GM18505 (cell line): ENCODE results near the gene DOCK8.

ENCODE experiments used
- ATAC-seq: cut with Tn5 transposase; IDR thresholded peaks from one replicate; pipeline ENCODE4 v1.9.1; 2021; ENCODE audit not compliant: unreplicated experiment
- POLR2A ChIP-seq: IDR thresholded peaks from 4 replicates; pipeline ENCODE4 v1.6.1; 2011; ENCODE audit warnings: borderline replicate concordance; ENCODE audit not compliant: insufficient read depth, insufficient read length; ENCODE audit errors: extremely low read depth

DOCK8 gene

GRCh38 chr9:450561-450960, 235.9 kb downstream of the DOCK8 start:
- no peak for TF ChIP-seq POLR2A
- ATAC-seq = no peak

- no peak for ATAC-seq
- TF ChIP-seq POLR2A = no peak
Observed at GRCh38 chr9:453832-454231, 239.2 kb downstream of the DOCK8 start.

GRCh38 chr9:456365-456764, 241.7 kb downstream of the DOCK8 start:
- ATAC-seq = no peak
- TF ChIP-seq POLR2A = no peak

DNA sequence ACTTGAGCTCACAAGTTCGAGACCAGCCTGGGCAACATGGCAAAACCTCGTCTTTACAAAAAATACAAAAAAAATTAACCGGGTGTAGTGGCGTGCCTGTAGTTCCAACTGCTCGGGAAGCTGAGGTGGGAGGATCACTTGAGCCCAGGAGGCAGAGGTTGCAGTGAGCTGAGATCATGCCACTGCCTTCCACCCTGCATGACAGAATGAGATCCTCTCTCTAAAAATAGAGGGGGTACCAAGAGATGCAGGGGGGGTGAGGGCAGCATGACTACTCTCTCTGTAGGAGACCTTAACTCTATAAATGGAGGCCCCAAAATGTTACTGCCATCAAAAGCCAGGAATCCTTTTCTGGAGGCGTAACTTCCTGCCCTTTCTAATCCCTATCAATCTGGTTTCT, 243.9 kb downstream of the DOCK8 start:
- no peak for ATAC-seq
- no peak for TF ChIP-seq POLR2A

DNA sequence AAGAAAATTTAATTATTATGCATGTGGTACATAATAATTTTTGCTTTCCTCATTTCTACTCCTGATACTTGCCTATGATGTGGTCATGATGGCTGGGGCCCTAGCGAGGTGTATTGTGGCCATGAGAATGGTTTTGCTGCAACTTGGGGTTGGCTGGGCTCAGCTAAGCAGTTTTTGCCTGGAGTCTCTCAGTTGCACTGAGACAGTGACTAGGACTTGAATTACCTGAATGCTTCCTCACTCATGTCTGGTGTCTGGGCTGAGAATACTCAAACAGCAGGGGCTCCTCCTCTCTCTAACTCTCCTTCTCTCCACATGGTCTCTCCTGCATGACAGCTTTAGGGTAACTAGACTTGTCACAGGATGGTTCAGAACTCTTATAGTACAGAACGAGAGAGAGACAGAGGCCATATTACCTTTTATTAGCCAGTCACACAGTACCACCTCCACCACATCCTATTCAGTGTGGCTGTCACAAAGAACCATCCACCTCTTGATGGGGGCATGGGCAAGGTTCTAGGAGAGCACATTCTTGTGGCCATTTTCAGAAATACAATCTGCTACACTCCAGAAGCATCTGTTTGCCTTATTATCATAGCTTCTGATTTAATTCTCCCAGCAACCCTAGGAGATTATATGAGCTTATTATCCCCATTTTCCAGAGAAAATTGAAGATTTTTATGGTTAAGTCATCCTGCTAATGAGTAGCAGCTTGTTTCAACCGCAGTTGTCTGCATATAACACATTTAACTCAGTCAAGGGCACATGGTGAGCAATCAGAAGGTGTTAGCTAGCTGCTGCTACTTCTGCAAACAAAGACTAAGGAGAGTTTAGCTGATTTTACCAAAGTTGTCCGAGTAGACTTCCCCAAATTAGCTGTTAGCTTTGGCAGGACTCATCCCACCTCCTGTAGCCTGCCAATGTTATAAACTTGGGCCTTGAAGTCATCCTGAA, 245.1 kb downstream of the DOCK8 start:
- no peak for TF ChIP-seq POLR2A
- no peak for ATAC-seq

- no peak for ATAC-seq
Observed at GRCh38 chr9:462121-462520, 247.5 kb downstream of the DOCK8 start.

GRCh38 chr9:462606-463005, 247.9 kb downstream of the DOCK8 start:
- ATAC-seq = no peak
- no peak for TF ChIP-seq POLR2A

More at GRCh38 chr9:462121-462520, 247.5 kb downstream of the DOCK8 start:
- TF ChIP-seq POLR2A = no peak

DNA sequence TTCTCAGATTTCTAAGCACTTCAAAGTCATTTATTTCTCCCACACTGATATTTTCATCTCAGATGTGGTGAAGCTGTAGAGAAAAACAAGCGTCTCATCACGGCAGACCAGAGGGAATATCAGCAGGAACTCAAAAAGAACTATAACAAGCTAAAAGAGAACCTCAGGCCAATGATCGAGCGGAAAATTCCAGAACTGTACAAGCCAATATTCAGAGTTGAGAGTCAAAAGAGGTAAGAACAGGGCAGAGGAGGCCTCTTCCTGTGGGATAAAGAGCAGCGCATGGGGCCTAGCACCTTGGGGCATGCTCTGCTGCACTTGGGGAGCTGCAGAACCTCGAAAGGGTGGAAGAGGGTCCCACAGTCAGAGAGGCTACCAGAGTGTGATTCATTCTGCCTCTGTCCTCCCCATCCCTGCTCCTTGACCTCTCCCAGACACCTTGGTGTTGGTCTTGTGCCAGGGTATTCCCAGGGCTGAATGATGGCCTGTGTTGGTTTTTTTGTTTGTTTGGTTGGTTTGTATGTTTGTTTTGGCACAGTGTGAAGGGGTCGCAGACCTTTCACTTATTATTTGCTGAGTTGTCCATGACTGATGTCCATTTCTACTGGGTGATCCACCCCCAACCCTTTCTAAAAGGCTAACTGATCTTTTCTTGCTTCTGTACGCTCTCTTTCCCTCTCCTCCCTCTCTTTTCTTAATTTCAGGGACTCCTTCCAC, 248.9 kb downstream of the DOCK8 start:
- no peak for ATAC-seq
- TF ChIP-seq POLR2A = no peak

GRCh38 chr9:466747-467146, 252.1 kb downstream of the DOCK8 start:
- no peak for TF ChIP-seq POLR2A
- ATAC-seq = no peak

- no peak for ATAC-seq
- TF ChIP-seq POLR2A = no peak
Observed at GRCh38 chr9:468766-469426, 254.2 kb downstream of the DOCK8 start.

DNA sequence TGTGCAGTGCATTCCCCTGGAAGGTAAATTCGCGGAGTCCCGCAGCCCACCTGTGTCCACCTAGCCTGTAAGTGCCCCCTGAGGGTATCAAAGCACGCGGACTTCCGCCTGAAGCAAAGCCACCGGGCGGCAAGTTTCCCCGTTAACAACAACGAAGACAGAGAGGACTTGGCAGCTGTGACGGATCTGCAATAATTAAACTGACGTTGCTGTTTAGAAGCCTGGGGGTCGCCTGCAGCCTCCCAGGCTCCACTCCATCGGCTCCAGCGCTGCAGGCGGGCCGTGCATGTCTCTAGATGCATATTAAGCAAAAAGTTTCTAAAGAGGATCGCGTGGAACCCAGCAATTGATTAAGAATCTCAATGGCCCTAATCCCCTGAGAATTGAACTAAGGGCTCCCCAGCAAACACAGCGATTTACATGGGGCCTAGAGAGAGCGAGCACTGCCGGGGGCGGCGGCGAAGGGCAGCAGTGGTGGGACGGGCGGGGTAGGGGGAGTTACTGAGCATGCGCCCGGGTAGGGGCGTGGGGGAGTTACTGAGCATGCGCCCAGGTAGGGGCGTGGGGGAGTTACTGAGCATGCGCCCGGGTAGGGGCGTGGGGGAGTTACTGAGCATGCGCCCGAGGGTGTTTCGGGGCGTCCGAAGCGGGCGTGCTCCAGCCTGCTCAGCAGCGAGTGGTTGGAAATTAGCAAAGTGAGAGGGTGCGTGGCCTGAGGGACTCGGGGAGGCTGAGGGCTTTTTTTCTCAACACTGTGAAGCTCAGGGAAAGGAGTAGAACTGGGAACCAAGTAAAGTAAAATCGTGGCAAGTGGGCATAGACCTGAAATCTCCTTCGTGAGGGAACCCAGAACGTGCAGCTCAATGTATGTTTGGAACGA, 255.2 kb downstream of the DOCK8 start:
- peak; percentile 91 for ATAC-seq
- peak; percentile 88 for TF ChIP-seq POLR2A

DNA sequence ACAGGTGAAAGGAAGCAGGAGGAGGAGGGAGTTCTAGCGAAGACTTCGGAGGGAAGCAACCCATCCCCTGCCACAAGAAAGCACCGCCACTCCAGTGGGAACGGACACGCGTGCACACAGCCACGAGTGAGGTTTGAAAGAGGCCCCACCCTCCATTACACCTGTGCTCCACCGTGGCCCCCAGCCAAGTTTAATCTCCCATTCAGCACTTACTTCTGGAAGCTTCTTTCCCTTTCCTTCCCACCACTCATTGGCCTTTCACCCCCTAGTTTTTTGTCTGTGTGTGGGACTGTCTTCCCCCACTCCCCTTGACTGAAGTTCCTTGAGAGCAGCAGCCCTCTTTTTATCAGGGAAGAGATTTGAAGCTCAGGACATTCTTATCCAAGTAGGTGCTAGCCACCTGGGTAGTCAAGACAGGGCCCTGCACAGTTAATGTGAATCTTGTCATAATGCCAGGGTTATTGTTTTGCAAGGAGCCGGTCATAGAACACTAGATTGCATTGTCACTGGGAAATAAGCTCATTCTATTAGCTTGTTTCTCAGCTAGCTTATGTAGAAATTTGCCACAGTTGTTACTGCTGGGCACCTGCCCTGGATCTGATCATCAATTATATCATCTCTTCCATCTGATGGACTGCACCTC, 256.0 kb downstream of the DOCK8 start:
- TF ChIP-seq POLR2A = no peak
- peak; percentile 7 for ATAC-seq
